Smooth muscle cell (in vitro differentiated cells): ENCODE data around the gene ZDHHC8. TPM values are rescaled to one million over a fixed set of nuclear protein-coding genes. Genes with fewer than 3 reads are reported as not detected.

Experiments
- DNase-seq: peaks from one replicate; lab custom pipeline; 2025; ENCODE audit not compliant: unreplicated experiment; lab: John Stamatoyannopoulos, UW
- H2AFZ ChIP-seq: fragments of 200-600 bp; sonication (generic); 2 replicates; pipeline ENCODE4 v1.6.0; 2016; ENCODE audit warnings: antibody characterized with exemption, low read depth, mild to moderate bottlenecking
- H3F3A ChIP-seq: fragments of 200-600 bp; sonication (generic); 2 replicates; pipeline ENCODE4 v1.6.0; 2017; ENCODE audit warnings: antibody characterized with exemption, low read depth
- H3K27ac ChIP-seq: fragments of 200-600 bp; sonication (generic); 2 replicates; pipeline ENCODE4 v1.5.1; 2016; ENCODE audit warnings: low read depth, mild to moderate bottlenecking
- H3K27me3 ChIP-seq: fragments of 200-600 bp; sonication (generic); 2 replicates; pipeline ENCODE4 v1.6.1; 2016; ENCODE audit warnings: low read depth, mild to moderate bottlenecking
- H3K36me3 ChIP-seq: fragments of 200-600 bp; sonication (generic); 2 replicates; pipeline ENCODE4 v1.5.1; 2016; ENCODE audit warnings: low read depth
- H3K4me1 ChIP-seq: fragments of 200-600 bp; sonication (generic); 2 replicates; pipeline ENCODE4 v1.5.1; 2016; ENCODE audit warnings: low read depth
- H3K4me2 ChIP-seq: fragments of 200-600 bp; sonication (generic); 2 replicates; pipeline ENCODE4 v1.6.0; 2016; ENCODE audit warnings: mild to moderate bottlenecking
- H3K4me3 ChIP-seq: fragments of 200-600 bp; sonication (generic); 2 replicates; pipeline ENCODE4 v1.5.1; 2016; ENCODE audit warnings: mild to moderate bottlenecking
- H3K79me2 ChIP-seq: fragments of 200-600 bp; sonication (generic); 2 replicates; pipeline ENCODE4 v1.6.0; 2016; ENCODE audit warnings: low read depth, mild to moderate bottlenecking
- H3K9ac ChIP-seq: fragments of 200-600 bp; sonication (generic); 2 replicates; pipeline ENCODE4 v1.6.0; 2016; ENCODE audit warnings: low read depth
- H3K9me3 ChIP-seq: fragments of 200-600 bp; sonication (generic); replicated peaks from 2 replicates; pipeline ENCODE4 v1.5.1; 2016; ENCODE audit warnings: low read depth
- H4K20me1 ChIP-seq: fragments of 200-600 bp; sonication (generic); 2 replicates; pipeline ENCODE4 v1.6.0; 2016; ENCODE audit warnings: low read depth
- WGBS: methylation state at CpG from one replicate; pipeline ENCODE4 v1.1.7; 2016; ENCODE audit warnings: low lambda C conversion rate; 5-methylcytosine and 5-hydroxymethylcytosine counted together
- polyA plus RNA-seq: library from polyadenylated mRNA; unstranded; fragments of >200 nt; fragmentation: Nextera tagmentation; extraction: Ambion mirVana; gene quantifications from 2 replicates; pipeline ENCODE4 v1.2.1, GENCODE V29; 2016
- total RNA-seq: library from RNA; depleted of rRNA; stranded (reverse); fragments of >200 nt; gene quantifications from 2 replicates; pipeline ENCODE4 v1.2.3, GENCODE V29; 2014
- TF ChIP-seq, protein P1 (sequence below): fragments of 200-600 bp; sonication (generic); IDR thresholded peaks from 2 replicates; pipeline ENCODE4 v1.5.1; 2017; ENCODE audit warnings: borderline replicate concordance, mild to moderate bottlenecking, antibody characterized with exemption; ENCODE audit not compliant: insufficient read depth, poor library complexity, severe bottlenecking

ZDHHC8 gene
- total and polyA plus RNA-seq, 2 experiments from 2014 or later, result 12.7 to 53.9 TPM

DNA sequence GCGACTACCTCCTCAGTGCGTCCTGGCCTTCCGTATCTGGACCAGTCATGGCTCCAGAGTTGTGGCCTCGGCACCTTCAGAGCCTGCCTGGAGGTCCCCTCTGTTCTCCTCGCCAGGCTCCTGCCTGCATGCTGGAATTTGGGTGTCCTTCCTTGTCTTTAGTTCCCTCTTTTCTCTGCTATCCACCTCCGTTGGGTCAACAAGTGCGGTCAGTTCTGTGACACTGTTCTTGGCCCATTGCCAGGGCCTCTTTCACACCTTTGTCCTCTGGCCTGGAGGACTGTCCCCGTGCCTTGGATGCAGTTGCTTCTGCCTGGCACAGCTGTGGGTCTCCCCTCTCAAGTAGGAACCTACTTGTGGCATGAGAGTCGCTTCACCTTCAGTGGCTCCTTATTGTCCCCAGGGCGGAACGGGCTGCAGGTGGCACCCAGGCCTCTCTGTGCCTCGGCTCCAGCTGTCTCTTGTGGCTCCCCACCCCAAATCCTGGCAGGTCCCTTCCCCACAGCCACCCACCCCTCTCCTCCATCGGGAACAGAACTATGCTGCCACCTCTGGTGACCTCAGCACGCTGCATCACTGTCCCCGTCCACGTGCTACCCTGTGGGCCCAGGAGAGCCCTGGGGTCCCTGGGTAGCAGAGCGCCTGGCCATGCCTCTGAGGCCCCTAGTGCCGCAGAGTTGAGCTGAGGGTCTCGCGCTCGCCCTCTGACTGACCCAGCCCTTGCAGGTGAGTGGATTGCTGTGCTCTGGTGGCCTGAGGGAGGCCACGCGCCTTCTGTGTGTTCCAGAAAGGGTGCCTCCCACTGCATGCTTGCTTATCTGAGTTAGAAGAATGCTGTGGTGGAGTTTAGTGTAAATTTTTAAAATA lies 46.8 kb upstream of the ZDHHC8 start:
- no peak overlapping the region for H2AFZ ChIP-seq
- TF ChIP-seq, protein P1, sequence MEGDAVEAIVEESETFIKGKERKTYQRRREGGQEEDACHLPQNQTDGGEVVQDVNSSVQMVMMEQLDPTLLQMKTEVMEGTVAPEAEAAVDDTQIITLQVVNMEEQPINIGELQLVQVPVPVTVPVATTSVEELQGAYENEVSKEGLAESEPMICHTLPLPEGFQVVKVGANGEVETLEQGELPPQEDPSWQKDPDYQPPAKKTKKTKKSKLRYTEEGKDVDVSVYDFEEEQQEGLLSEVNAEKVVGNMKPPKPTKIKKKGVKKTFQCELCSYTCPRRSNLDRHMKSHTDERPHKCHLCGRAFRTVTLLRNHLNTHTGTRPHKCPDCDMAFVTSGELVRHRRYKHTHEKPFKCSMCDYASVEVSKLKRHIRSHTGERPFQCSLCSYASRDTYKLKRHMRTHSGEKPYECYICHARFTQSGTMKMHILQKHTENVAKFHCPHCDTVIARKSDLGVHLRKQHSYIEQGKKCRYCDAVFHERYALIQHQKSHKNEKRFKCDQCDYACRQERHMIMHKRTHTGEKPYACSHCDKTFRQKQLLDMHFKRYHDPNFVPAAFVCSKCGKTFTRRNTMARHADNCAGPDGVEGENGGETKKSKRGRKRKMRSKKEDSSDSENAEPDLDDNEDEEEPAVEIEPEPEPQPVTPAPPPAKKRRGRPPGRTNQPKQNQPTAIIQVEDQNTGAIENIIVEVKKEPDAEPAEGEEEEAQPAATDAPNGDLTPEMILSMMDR, result peak; percentile 29
- peaks cover 19% of the 10 kb centered on the region for H3K4me1 ChIP-seq
- peaks cover 67% of the 10 kb centered on the region for H3K79me2 ChIP-seq
- 84% methylated on average over 23 of the region's 23 CpGs for WGBS
- H3K9ac ChIP-seq, result no peak overlapping the region
- H4K20me1 ChIP-seq, result peaks cover 88% of the 10 kb centered on the region
- H3K27ac ChIP-seq, result no peak overlapping the region
- DNase-seq, result no peak
- H3K4me2 ChIP-seq, result no peak overlapping the region
- no peaks in the 10 kb centered on the region for H3F3A ChIP-seq
- H3K4me3 ChIP-seq, result no peak overlapping the region
- no peaks in the 10 kb centered on the region for H3K27me3 ChIP-seq
- no peaks in the 10 kb centered on the region for H3K9me3 ChIP-seq
- peaks cover 3% of the 10 kb centered on the region for H3K36me3 ChIP-seq

DNA sequence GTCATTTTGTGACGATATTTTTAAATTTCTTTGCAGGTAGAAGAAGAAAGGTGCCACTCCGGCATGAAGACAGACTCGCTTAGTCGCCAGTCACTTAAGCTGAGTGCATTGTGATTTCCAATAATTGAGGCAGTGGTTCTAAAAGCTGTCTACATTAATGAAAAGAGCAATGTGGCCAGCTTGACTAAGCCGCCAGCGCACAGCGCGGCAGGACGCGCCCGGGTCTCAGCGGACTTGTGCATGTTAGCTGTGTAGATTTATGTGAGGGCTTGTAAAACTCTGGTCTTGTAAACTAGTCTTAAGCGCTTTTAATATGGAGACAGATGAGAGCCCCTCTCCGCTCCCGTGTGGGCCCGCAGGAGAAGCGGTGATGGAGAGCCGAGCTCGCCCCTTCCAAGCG lies 46.0 kb upstream of the ZDHHC8 start:
- peaks cover 8% of the 10 kb centered on the region for H3K36me3 ChIP-seq
- no peaks in the 10 kb centered on the region for H3K27me3 ChIP-seq
- H3K4me3 ChIP-seq, result no peak overlapping the region
- WGBS, result 97% methylated on average over 20 of the region's 20 CpGs
- H3F3A ChIP-seq, result no peaks in the 10 kb centered on the region
- H3K27ac ChIP-seq, result no peak overlapping the region
- H3K9me3 ChIP-seq, result no peaks in the 10 kb centered on the region
- no peak overlapping the region for H3K9ac ChIP-seq
- no peak overlapping the region for H2AFZ ChIP-seq
- TF ChIP-seq, protein P1, result no peak
- no peak for DNase-seq
- H4K20me1 ChIP-seq, result peaks cover 97% of the 10 kb centered on the region
- peaks cover 64% of the 10 kb centered on the region for H3K79me2 ChIP-seq
- no peak overlapping the region for H3K4me2 ChIP-seq
- peaks cover 19% of the 10 kb centered on the region for H3K4me1 ChIP-seq

DNA sequence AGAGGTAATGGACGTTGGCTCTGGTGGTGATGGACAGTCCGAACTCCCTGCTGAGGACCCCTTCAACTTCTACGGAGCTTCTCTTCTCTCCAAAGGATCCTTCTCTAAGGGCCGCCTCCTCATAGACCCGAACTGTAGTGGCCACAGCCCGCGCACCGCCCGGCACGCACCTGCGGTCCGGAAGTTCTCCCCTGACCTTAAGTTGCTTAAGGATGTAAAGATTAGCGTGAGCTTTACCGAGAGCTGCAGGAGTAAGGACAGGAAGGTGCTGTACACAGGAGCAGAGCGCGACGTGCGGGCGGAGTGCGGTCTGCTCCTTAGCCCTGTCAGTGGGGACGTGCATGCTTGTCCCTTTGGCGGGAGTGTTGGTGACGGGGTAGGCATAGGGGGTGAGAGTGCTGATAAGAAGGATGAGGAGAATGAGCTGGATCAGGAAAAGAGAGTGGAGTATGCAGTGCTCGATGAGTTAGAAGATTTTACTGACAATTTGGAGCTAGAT lies 45.5 kb upstream of the ZDHHC8 start:
- H3K9ac ChIP-seq, result no peak overlapping the region
- H3K4me3 ChIP-seq, result no peak overlapping the region
- H3K4me2 ChIP-seq, result no peak overlapping the region
- WGBS, result 98% methylated on average over 24 of the region's 24 CpGs
- H3K27me3 ChIP-seq, result no peaks in the 10 kb centered on the region
- peaks cover 96% of the 10 kb centered on the region for H4K20me1 ChIP-seq
- no peak overlapping the region for H3K27ac ChIP-seq
- peaks cover 59% of the 10 kb centered on the region for H3K79me2 ChIP-seq
- TF ChIP-seq, protein P1, result no peak
- no peak overlapping the region for H2AFZ ChIP-seq
- H3F3A ChIP-seq, result no peaks in the 10 kb centered on the region
- peaks cover 19% of the 10 kb centered on the region for H3K4me1 ChIP-seq
- DNase-seq, result no peak
- H3K9me3 ChIP-seq, result no peaks in the 10 kb centered on the region
- H3K36me3 ChIP-seq, result peaks cover 8% of the 10 kb centered on the region
